Aorta (tissue), 5 donors: Measurements from ENCODE around the gene DISC1. TPM values are rescaled to one million over a fixed set of nuclear protein-coding genes. Genes with fewer than 3 reads are reported as not detected.

Experiments used
- ATAC-seq: fragments of 200-7000 bp; cut with Tn5 transposase; one replicate; pipeline ENCODE4 v1.9.1; 2022; ENCODE audit warnings: moderate library complexity; ENCODE audit not compliant: low FRiP score
- DNase-seq, 2 donors: peaks; one replicate each; pipeline ENCODE4 v3.0.0-alpha.2; 2020
- H3K27ac ChIP-seq, 2 donors: one replicate each; pipeline ENCODE4 v1.5.1; 2013; ENCODE audit warnings: low read length in 2 of 2, mild to moderate bottlenecking in 2 of 2, moderate library complexity in 2 of 2, control low read depth in 1 of 2, inconsistent platforms in 1 of 2, low read depth in 1 of 2
- H3K27me3 ChIP-seq, 2 donors: one replicate each; pipeline ENCODE4 v1.6.1; 2013; ENCODE audit warnings: control low read depth in 1 of 2, low read length in 1 of 2, mild to moderate bottlenecking in 1 of 2, moderate library complexity in 1 of 2; ENCODE audit not compliant: insufficient read depth in 2 of 2, control insufficient read depth in 1 of 2
- H3K36me3 ChIP-seq, 2 donors: one replicate each; pipeline ENCODE4 v1.6.1; 2013; ENCODE audit warnings: control low read depth in 1 of 2, low read length in 1 of 2, mild to moderate bottlenecking in 1 of 2; ENCODE audit not compliant: insufficient read depth in 2 of 2, control insufficient read depth in 1 of 2
- H3K4me1 ChIP-seq, 2 donors: one replicate each; pipeline ENCODE4 v1.6.1; 2013; ENCODE audit warnings: low read length in 2 of 2, control low read depth in 1 of 2, mild to moderate bottlenecking in 1 of 2, moderate library complexity in 1 of 2; ENCODE audit not compliant: insufficient read depth in 2 of 2, control insufficient read depth in 1 of 2
- H3K4me3 ChIP-seq, 2 donors: one replicate each; pipeline ENCODE4 v1.5.1; 2013; ENCODE audit warnings: low read length in 2 of 2, control low read depth in 1 of 2, mild to moderate bottlenecking in 1 of 2
- H3K9me3 ChIP-seq: one replicate; pipeline ENCODE4 v1.6.1; 2013; ENCODE audit warnings: mild to moderate bottlenecking, low read length; ENCODE audit not compliant: control insufficient read depth
- WGBS, 2 donors: extraction: QIAGEN DNeasy Blood & Tissue Kit; methylation state at CpG; one replicate each; pipeline ENCODE4 v1.1.7; 2013; 5-methylcytosine and 5-hydroxymethylcytosine counted together
- intact Hi-C, 2 donors: fragments of 100-400 bp; cut with DNase I; formaldehyde crosslinking; loops; one replicate each; pipeline versions ENCODE4 v1.14.2 to v1.15.0; 2022
- polyA plus RNA-seq, 2 donors: library from polyadenylated mRNA; stranded (reverse); fragments of 200-250 nt; gene quantifications; one replicate each; pipeline ENCODE4 v1.2.3, GENCODE V29; 2013
- total RNA-seq, 2 donors: library from RNA; stranded (reverse); fragmentation: NEBNext Ultra II Directional; extraction: Animal tissue kit (Norgen Biotek cat#: 25700); gene quantifications; one replicate each; pipeline ENCODE4 v1.2.1, GENCODE V29; 2021
- donor health status: healthy with polysubstance abuse.
- donor health status: Bipolar disorder and iron deficiency.
- donor health status: DM: no; HTN: no; CAD: no.
- donor health status: DM: no; HTN: no; CAD: no.
- donor health status: DM: yes; HTN: yes; CAD: no.

DISC1 gene
- total and polyA plus RNA-seq, 4 donors, result 0.64 to 31.7 (median 6.0) TPM

DNA sequence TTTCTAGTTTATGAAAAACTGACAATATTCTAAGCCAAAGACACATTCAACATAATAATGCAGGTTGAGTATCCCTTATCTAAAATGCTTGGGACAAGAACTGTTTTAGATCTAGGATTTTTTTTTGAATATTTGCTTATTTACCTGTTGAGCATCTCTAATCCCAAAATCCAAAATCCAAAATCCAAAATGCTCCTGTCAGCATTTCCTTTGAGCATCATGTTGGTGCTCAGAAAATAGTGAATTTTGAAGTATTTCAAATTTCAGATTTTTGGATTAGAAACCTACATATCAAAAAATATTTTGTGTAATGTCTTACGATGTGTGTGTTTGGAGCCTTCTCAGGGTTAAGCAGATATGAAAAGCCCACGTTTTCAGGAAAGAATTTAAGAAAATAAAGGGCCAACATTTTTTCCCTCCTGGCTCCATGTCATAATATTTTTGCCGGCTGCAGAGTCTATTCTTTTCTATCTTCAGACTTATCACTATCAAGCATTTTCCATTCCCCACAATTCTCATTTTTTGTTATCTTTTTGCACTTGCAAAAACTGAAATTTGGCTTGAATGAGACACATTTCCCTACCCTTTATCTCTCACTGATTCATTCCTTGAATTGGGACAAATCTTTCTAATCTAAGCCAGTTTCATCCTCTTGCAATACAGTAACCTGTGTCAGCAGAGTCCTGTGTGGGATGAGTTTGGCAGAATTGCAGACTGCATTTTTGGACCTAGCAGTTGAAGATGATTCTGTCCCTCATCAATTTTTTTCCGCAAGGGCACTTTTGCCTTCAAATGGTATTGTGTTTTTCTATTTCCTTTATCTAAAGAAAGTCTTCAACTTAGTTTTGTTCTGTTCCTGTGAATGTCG is 233.9 kb downstream of the DISC1 start:
- H3K4me3 ChIP-seq, result no peak overlapping the region
- H3K27ac ChIP-seq, result no peak overlapping the region
- DNase-seq, result no peak
- ATAC-seq, result no peak
- no peaks in the 10 kb centered on the region for H3K9me3 ChIP-seq
- H3K36me3 ChIP-seq, result no peaks in the 10 kb centered on the region
- intact Hi-C loops, result no loop called here
- H3K27me3 ChIP-seq, result no peaks in the 10 kb centered on the region
- 30 to 34% methylated on average over 5 of the region's 5 CpGs for whole genome bisulfite sequencing, 2 donors
- H3K4me1 ChIP-seq, result no peaks in the 10 kb centered on the region

DNA sequence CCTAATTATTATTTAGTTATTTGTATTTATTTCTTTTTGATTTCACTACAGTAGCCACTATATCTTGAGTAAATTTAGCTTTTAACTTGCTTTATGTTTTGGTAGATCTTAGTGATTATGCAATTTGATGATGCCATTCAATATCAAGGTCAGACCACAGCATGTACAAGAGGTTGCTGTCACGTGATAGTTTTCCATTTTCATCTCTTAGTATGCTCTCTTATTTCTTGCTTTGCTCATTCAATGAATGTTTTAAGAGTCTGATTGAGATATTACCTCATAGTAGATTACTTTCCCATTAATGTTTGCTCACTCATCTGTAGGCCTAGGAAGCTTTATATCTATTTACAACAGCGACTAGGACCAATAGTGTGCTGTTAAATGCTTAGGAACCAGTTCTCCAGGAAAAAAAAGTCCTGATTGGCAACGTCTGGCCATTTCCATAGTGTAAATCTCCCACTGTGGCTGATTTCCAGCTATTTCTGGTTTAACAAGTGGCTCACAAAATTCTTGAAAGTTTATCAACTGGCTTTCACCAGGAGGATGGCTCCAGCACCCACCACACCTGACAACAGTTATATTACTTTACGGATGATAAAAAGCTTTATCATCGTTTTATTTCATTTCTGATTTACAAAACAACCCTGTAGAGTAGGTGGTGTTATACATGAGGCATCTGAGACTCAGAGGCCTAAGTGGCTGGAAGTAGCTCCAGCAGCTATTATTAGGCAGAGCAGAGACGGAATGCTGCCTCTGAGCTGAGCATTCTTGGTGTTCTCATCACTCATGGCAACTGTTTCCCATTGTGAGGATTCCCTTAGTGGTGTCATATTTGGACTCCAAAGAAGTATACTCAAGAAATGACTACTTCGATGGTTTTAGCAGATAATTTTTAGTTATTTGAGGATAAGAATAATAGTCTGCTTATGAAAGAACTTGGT is 235.2 kb downstream of the DISC1 start:
- peaks cover 0 to 3% of the 10 kb centered on the region in 2 donors for H3K4me1 ChIP-seq

DNA sequence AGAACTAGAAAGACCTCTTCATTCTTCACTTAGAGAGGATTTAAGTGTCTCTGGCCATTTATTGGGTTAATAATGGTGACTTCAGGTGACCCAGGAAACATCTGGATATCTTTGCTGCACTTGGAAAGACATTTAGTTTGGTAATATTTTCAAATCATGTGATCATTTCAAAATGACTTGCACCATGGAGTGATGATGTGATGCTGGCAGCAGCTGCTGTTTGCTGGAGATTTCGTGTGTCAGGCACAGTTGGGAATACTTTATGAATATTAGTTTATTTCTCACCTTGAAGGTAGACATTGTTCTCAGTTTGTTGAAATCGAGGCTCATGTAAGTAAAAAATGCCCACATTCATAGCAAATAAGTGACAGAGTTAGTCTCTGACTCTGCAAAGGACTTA is 236.0 kb downstream of the DISC1 start:
- 79 to 86% methylated on average over 2 of the region's 2 CpGs for WGBS, 2 donors
- H3K36me3 ChIP-seq, result no peaks in the 10 kb centered on the region
- DNase-seq, result no peak
- H3K27ac ChIP-seq, result no peak overlapping the region
- H3K4me3 ChIP-seq, result no peak overlapping the region
- H3K4me1 ChIP-seq, result peaks cover 0 to 3% of the 10 kb centered on the region in 2 donors
- intact Hi-C loops, result no loop called here
- ATAC-seq, result no peak
- H3K27me3 ChIP-seq, result no peaks in the 10 kb centered on the region
- no peaks in the 10 kb centered on the region for H3K9me3 ChIP-seq

More for the DNA sequence above, 235.2 kb downstream of the DISC1 start:
- no peaks in the 10 kb centered on the region for H3K27me3 ChIP-seq
- WGBS, 2 donors, result 66 to 70% methylated on average over 7 of the region's 7 CpGs
- no peak overlapping the region for H3K4me3 ChIP-seq
- no peaks in the 10 kb centered on the region for H3K36me3 ChIP-seq
- ATAC-seq (no peak), DNase-seq (no peak)
- intact Hi-C loops, result no loop called here
- H3K27ac ChIP-seq, result no peak overlapping the region
- no peaks in the 10 kb centered on the region for H3K9me3 ChIP-seq

DNA sequence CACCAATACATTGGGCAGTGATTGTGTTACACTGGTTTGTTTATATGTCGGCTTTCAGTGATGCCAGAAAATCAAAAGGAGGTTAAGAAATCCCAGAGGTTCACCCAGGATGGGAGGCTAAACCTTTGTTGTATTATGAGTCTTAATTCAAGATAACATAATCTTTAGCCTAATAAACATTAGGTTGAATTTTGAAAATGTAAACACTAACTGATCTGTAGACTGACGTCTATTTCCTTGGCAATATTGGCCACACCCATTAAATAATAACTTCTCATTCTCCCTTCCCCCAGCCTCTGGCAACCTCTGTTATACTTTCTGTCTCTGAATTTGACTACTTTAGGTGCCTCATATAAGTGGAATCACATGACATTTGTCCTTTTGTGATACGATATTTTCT is 238.7 kb downstream of the DISC1 start:
- 78 to 80% methylated on average over 3 of the region's 3 CpGs for WGBS, 2 donors

DNA sequence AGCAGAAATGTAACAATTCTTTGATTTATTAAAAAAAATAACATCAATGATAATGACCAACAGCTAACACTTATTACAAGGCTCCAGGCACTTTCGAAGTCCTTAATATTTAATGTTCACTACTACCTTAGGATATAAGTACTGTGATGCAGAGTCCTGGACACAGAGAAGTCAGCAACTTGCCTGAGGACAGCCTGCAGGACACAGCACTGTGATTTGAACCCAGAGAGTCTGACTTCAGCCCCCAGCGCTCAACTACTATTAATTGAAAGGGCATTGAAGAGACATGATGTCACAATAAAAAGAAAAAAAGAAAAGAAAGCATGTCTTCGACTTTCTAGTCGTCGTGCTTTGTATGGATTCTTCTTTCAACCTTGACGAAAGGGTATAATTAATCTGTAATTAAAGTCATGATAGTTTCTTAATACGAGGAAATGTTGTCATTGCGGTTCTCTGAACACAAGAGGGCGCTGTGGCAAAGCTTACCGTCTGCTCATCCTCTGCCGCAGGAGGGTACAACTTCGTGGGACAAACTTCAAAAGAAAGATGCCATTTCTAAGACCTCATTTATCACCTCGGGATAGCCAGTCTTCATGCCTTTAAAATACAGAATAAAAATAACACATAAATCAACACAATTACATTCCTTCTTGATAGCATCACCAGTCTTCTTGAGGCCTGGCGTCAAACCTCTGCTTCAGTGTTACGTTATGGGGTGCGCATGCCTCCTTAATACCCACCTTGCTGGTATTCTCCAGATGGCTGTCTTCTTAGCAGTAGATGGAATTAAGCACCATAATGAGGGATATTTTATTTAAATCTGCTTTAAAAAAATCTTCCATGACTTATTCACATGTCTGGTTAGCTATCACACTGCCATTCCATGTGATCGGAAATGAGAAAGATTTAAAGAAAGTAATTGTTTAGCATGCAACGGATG is 240.1 kb downstream of the DISC1 start:
- Histone ChIP-seq H3K4me1 (peaks cover 0 to 3% of the 10 kb centered on the region in 2 donors), H3K36me3 (no peaks in the 10 kb centered on the region), H3K9me3 (no peaks in the 10 kb centered on the region), H3K4me3 (no peak overlapping the region), H3K27me3 (no peaks in the 10 kb centered on the region), H3K27ac (no peak overlapping the region)
- intact Hi-C loops, result no loop called here
- ATAC-seq (no peak), DNase-seq (peak; percentile 55 to 77)
- 30% methylated on average over 18 of the region's 18 CpGs for WGBS, 2 donors

More for the DNA sequence above, 238.7 kb downstream of the DISC1 start:
- H3K4me1 ChIP-seq, result peaks cover 0 to 3% of the 10 kb centered on the region in 2 donors
- no peak overlapping the region for H3K27ac ChIP-seq
- H3K36me3 ChIP-seq, result no peaks in the 10 kb centered on the region
- no peaks in the 10 kb centered on the region for H3K9me3 ChIP-seq
- no peaks in the 10 kb centered on the region for H3K27me3 ChIP-seq
- ATAC-seq (no peak), DNase-seq (no peak)
- H3K4me3 ChIP-seq, result no peak overlapping the region
- intact Hi-C loops, result no loop called here

DNA sequence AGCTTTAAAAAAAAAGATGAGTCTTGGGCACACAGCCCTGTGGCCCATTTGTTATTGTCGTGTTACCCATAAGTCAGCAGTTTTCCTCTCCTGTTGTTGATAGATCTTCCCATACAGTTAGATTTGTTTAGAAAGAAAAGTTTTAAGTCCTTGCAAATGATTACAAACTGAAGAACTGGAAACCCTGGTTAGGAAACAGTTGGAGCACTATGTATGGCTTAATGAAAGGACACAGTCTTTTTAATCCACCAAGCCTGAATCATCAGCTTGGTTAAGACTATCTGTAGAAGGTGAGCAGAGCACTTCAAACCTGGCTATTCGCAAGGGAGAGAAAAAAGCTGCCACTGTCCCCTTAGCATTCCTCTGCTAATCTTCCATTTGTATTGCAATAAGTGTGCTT is 241.0 kb downstream of the DISC1 start:
- Histone ChIP-seq H3K4me1 (peaks cover 0 to 3% of the 10 kb centered on the region in 2 donors), H3K36me3 (no peaks in the 10 kb centered on the region), H3K27ac (no peak overlapping the region), H3K9me3 (no peaks in the 10 kb centered on the region), H3K27me3 (no peaks in the 10 kb centered on the region), H3K4me3 (no peak overlapping the region)
- 13 to 17% methylated on average over 2 of the region's 2 CpGs for WGBS, 2 donors
- no peak for ATAC-seq
- intact Hi-C loops, result no loop called here
- no peak for DNase-seq

DNA sequence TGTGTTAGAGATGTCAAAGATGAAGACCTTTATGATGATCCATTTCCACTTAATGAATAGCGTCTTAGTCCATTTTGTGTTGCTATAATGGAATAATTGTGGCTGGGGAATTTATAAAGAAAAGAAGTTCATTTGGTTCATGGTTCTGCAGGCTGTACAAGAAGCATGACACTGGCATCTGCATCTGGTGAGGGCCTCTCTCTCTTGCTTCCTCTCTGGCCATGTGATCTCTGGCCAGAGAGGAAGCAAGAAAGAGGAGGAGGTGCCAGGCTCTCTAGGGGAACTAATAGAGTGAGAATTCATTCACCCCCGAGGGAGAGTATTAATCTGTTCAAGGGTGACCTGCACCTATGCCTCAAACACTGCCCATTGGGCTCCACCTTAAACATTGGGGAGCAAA is 242.8 kb downstream of the DISC1 start:
- no peak overlapping the region for H3K4me3 ChIP-seq
- peak; percentile 19 for ATAC-seq
- H3K36me3 ChIP-seq, result no peaks in the 10 kb centered on the region
- DNase-seq, result peak in 1 of 2 donors; percentile 52
- intact Hi-C loops, result no loop called here
- no peak overlapping the region for H3K27ac ChIP-seq
- WGBS, 2 donors, result 86 to 94% methylated on average over 2 of the region's 2 CpGs
- peaks cover 0 to 3% of the 10 kb centered on the region in 2 donors for H3K4me1 ChIP-seq
- H3K9me3 ChIP-seq, result no peaks in the 10 kb centered on the region
- H3K27me3 ChIP-seq, result no peaks in the 10 kb centered on the region

DNA sequence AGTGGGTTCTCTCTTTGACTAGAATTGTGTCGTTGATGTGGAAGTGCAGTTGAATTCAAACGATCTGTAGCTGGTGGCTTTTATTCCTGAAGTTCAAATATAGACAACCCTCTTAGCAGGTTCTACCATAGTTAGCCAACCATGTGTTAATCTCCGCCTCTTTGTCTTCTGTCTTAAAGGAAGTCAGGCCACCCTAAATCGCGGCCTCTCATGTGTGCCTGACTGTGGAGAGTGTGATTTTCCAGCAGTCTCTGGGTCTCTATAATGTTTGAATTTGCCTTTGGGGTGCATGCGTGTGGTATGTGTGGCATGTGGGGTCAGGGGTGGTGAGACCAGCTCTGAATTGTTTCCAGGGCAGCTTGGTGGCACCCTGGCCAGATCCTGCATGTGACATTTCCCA is 244.9 kb downstream of the DISC1 start:
- H3K4me3 ChIP-seq, result no peak overlapping the region
- H3K27me3 ChIP-seq, result no peaks in the 10 kb centered on the region
- intact Hi-C loops, result no loop called here
- peaks cover 0 to 1% of the 10 kb centered on the region in 2 donors for H3K4me1 ChIP-seq
- H3K36me3 ChIP-seq, result no peaks in the 10 kb centered on the region
- peak; percentile 13 for ATAC-seq
- WGBS, 2 donors, result 94% methylated on average over 6 of the region's 6 CpGs
- no peaks in the 10 kb centered on the region for H3K9me3 ChIP-seq
- no peak for DNase-seq
- no peak overlapping the region for H3K27ac ChIP-seq
